UCSD-AML1 (cell line): Measurements from ENCODE around the gene PATJ.
"Not testable (repeated sequence)": the region's sequence is repeated elsewhere in the genome, so short reads cannot be mapped to it uniquely, and the experiment has no call there.

ENCODE experiments used
- DNase-seq: peaks from one replicate; lab custom pipeline; 2025; ENCODE audit not compliant: unreplicated experiment; lab: John Stamatoyannopoulos, UW

Gene PATJ

DNA sequence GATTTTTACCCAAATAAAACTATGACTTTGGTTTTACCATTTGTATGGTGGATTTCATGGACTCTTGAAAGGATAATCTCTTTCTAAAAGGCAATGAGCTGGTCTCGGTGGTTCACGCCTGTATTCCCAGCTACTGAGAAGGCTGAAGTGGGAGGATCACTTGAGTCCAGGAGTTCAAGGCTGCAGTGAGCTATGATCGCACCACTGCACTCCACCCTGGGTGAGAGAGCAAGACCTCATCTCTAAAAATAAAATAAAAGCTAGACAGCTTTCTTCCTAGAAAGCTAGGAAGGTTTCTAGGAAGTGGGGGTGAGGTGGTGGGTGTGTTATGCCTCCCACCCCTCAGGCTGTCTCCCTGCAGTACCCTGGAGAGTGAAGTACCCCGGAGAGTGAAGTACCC is 398.4 kb downstream of the PATJ start:
- no peak for DNase-seq

DNA sequence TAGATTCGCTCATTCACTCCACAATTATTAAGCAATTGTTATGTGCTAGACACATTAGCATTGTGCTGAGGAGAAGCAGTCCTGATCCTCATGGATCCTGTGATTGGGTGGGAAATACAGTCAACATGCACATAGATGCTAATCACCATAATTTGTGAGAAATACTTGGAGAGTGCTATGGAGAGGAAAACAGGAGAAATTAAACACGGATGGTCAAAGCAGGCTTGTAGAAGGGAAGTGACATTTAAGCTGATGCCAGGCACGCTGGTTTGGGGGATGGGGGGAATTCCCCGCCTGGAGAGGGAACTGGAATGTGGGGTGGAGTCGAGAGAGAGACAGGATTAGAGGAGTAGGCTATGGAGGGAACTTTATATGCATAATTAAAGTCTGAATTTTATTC is 400.2 kb downstream of the PATJ start:
- no peak for DNase-seq

DNA sequence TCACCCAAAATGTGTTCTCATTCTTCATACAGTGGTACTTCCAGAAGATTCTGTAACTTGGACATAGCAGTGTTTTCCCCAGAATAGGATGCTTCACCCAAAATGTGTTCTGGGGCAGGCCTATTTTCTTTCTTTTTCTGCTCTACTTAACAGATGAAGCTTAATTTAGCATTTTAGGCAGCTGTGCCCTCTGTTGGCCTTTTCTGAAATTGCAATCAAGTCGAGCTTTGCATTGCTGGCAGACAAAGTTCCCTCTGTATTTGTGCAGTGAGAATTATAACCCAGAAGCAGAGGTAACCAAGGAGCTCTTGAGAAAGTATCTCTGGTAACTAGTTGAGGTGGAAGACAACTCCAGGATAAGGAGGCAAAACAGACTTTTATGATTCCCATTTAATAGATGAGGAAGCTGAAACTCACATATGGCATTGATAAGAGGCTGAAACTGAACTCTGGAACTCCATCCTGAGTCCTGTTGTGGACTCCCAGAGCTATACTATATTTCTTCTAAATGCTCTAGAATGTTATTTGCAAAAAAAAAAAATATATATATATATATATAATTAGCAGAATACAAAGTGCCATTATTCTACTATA is 402.1 kb downstream of the PATJ start:
- no peak for DNase-seq

DNA sequence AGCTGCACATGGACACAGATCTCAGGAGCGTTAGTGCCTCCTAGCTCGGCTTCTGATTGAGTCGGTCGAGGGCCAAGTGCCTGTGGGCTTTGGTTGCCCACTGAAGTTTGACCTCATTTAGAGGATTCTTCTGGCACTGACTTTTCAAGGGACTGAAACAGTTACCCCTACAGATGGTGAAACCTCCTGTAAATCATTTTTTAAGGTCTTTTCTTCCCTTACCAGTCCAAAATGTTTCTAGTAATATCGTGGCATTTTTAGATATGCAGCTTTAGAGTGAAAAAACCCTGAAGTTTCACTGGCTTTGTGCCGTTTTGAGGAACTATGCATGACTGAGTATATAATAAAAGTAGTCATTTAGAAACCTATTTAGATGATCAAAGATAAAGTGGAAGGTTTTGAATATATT is 417.7 kb downstream of the PATJ start:
- DNase-seq = no peak

DNA sequence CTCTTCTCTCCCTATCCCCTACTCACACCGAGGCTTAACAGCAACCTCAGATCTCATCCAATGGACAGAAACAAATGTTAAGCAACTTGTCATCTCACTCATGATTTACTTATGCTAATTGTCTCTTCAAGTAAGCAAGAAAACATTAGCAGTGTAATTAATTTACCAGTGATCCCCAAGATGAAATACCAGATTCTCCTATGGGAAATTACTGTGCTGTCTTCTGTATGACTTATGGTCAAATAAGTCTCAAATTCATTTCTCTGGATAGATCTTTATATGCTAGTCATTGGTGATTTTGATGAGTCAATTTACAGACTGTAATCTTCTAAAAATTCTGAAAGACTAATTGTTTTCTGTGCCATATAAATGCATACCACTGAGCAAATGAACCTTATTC is 419.4 kb downstream of the PATJ start:
- no peak for DNase-seq

DNA sequence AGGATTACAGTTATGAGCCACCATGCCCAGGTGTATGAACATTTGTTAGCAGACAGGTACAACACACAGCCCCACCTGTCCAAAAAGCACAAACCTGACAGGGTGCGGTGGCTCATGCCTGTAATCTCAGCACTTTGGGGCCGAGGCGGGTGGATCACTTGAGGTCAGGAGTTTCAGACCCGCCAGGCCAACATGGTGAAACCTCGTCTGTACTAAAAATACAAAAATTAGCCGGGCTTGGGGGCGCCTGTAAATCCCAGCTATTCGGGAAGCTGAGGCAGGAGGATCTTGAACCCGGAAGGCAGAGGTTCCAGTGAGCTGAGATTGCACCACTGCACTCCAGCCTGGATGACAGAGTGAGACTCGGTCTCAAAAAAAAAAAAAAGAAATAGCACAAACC is 428.1 kb downstream of the PATJ start:
- not testable (repeated sequence) for DNase-seq

DNA sequence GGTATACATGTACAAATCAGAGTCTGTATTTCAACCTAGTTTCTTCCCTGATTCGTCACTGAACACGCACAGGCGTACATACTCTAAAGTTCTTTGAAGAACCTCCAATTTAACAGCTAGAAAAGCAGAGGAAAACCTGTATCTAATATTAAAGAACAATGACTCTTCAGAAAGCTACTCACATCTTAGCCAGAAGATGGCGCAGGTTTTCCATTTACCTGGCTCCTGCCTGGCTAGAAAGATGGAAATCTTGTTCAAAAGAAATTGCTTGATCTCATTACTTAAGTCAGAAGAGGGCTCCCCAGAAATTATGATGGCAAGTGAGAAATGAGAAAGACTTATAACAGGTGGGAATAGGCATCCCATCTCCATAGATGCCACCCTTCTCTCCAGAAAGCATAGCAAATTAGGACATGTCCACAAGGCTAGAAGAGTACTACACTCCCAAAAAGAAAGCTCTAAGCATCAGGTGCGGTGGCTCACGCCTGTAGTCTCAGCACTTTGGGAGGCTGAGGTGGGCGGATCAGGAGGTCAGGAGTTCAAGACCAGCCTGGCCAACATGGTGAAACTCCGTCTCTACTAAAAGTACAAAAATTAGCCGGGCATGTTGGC is 433.4 kb downstream of the PATJ start:
- no peak for DNase-seq

DNA sequence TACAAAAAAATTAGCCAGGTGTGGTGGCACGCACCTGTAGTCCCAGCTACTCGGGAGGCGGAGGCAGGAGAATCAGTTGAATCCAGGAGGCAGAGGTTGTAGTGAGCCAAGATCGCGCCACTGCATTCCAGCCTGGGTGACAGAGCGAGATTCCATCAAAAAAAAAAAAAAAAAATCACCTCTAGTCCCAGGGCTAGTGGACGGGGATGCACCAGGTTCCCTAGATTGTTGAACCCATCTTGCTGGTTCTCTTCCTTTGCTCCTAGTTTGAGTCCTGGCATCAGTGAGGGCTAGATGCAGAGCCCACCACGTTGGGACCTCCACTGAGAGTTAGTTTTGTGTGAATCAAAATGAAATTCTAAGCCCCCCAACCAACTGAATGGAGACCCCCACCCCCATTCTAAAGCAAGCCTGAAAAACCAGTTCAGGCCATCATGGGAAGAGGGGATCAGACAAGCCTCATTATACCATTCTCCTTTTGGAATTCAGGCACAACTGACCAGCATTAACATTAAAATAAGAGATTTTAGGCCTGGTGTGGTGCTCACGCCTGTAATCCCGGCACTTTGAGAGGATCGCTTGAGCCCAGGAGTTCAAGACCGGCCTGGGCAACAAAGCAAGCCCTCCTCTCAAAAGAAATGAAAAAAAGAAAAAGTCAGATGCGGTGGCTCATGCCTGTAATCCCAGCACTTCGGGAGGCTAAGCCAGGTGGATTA is 434.5 kb downstream of the PATJ start:
- no peak for DNase-seq

DNA sequence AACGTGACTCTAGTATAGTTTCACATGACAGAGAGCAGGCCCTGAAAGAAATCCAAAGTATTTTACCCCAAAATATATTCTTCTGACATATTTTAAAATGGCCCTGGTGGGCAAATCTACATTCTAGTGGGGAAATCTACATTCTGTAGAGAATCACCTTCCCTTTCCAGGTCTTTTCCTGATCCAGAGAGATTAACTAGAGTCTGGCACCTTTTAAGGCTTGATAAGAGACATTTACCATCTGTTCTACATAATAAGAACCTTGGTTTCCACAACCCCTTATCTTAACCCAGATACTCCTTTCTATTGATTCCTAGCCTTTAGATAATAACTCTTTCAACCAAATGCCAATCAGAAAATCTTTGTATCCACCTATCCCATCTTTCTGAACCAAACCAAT is 435.3 kb downstream of the PATJ start:
- DNase-seq = no peak

DNA sequence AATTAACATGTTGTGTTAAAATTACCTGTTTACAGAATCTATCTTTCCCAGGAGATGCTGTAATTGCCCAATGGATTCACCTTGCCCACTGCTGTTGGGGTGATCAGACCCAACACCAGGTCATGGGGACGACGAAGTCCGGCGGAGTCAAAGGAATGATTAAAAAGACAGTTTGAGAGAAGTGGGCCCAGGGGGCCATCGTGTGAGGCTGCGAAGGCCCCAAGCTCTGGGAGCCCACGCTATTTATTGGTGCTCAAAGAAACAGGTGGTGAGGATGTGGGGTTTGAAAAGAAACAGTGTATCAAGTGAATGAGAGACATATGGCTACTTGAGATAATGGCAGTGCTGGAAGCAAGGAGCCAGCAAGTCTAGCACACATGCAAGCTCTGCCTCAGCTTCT is 436.1 kb downstream of the PATJ start:
- DNase-seq = no peak

DNA sequence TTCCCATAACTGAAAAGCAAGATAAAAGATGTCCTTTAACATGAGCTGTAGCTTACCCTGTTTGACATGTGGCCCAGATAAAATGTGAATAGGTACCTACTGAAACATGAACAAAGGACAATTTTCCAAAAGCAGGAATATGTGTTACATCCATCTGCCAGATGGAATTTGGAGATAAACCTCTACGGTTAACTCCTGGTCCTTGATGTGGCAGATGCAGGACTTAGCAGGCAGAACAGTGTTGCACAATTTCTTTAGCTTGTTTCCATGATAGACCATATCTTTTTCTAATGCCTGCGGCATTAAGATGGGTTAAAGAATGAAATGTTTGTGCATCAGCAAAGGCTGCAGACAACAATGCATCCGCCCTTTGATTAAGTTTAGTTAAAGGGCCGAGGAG is 437.8 kb downstream of the PATJ start:
- DNase-seq = not testable (repeated sequence)

DNA sequence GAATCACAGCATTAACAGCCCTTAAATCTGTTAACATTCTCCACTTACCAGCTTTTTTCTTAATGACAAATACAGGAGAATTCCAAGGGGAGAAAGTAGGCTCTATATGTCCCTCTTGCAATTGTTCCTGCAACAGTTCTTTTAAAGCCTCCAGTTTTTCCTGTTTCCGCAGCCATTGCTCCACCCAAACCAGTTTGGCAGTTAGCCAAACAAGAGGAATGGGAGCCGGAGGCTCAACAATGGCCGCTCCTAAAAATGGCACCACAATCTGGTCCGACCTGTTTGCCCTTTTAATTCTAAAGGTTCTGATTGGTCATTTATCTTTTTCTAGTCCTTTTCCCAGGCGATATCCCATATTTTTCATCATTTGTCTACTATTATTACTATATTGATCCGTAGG is 438.4 kb downstream of the PATJ start:
- DNase-seq = no peak

DNA sequence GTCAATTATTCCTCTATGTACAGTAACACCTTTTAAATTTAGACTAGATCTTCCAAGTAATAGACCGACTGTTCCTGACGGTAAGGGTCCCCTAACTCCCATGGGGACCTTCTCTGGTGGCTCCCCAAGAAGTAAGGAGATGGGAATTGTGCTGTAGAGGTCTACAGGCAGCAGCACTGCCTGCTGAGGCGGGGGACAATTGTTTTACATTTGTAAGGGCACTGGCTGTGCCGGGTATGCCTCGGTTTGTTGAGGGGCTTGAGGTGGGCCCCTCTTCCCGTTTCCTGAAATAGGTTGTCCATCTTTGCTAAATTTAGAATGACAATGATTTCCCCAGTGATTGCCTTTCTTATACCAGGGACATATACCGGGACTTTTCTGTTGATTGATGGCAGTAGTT is 439.3 kb downstream of the PATJ start:
- no peak for DNase-seq

DNA sequence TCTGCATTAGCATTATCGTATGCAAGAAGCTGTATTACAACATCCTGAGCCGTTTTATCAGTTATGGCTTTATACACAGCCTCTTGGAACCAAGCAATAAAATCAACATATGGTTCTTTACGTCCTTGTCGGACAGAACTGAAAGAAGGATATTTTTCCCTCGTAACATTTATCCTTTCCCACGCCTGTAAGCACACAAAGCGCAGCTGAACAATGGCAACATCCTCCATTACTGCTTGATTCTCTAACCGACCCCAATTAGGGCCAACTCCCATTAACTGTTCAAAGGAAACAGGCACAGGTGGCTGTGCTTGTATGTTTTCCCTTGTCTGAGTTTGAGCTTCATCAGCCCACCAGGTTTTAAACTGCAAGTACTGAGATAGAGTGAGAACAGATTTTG is 439.9 kb downstream of the PATJ start:
- DNase-seq = not testable (repeated sequence)

DNA sequence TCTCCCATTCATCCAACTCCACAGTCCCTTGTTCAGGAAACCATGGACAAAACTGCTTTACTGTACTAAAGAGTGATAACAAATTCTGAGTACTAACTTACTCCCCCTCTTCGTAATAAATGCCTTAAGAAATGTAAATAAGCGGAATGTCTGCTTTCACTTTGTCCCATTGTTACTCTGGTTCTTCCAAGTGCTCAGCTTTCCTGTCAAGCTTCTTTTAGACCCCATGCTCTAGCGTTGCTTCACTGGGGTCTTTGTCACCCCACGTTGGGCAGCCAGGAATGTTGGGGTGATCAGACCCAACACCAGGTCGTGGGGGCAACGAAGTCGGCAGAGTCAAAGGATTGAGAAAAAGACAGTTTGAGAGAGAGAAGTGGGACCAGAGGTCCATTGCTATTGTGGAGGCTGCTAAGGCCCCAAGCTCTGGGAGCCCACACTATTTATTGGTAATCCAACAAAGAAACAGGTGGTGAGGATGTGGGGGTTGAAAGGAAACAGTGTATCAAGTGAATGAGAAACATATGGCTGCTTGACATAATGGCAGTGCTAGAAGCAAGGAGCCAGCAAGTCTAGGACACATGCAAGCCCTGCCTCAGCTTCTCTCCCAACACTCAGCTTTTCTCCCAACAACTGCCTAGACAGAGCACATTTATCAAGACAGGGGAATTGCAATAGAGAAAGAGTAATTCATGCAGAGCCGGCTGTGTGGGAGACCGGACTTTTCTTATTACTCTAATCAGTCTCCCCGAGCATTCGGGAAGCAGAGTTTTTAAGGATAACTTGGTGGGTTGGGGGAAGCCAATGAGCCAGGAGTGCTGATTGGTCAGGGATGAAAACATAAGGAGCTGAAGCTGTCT is 441.1 kb downstream of the PATJ start:
- DNase-seq = not testable (repeated sequence)

DNA sequence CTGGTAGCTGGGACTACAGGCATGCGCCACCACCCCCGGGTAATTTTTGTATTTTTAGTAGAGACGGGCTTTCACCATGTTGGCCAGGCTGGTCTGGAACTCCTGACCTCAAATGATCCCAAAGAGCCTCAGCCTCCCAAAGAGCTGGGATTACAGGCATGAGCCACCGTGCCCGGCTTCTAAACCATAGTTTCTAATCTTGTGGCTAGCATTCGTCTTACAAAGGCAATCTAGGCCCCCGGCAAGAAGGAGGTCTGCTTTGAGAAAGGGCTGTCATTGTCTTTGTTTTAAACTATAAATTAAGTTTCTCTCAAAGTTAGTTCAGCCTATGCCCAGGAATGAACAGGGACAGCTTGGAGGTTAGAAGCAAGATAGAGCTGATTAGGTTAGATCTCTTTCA is 442.1 kb downstream of the PATJ start:
- DNase-seq = no peak

DNA sequence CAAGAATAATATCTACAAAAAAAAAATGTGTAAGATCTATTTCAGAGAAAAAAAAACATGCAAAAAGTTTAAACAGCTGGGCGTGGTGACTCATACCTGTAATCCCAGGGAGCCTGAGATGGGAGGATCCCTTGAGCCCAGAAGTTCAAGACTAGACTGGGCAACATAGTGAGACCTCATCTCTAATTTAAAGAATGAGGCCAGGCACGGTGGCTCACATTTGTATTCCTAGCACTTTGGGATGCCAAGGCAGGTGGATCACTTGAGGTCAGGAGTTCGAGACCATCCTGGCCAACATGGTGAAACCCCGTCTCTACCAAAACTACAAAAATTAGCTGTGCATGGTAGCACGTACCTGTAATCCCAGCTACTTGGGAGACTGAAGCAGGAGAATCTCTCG is 443.0 kb downstream of the PATJ start:
- DNase-seq = not testable (repeated sequence)

DNA sequence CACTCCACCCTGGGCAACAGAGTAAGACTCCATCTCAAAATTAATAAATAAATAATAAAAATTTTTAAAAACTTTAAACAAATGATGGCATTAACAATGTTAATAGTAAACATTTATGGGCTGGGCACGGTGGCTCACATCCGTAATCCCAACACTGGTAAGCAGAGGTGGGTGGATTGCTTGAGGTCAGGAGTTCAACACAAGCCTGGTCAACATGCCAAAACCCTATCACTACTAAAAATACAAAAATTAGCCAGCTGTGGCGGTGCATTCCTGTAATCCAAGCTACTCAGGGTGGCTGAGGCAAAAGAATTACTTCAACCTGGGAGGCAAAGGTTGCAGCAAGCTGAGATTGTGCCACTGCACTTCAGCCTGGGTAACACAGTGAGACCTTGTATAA is 443.4 kb downstream of the PATJ start:
- no peak for DNase-seq

DNA sequence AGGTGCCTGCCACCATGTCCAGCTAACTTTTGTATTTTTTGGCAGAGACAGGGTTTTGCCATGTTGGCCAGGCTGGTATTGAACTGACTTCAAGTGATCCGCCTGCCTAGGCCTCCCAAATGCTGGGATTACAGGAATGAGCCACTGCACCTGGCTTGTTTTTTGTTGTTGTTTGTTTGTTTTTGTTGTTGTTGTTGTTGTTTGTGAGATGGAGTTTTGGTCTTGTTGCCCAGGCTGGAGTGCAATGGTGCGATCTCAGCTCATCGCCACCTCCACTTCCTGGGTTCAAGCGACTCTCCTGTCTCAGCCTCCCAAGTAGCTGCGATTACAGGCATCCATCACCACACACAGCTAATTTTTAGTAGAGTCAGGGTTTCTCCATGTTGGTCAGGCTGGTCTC is 445.3 kb downstream of the PATJ start:
- no peak for DNase-seq

DNA sequence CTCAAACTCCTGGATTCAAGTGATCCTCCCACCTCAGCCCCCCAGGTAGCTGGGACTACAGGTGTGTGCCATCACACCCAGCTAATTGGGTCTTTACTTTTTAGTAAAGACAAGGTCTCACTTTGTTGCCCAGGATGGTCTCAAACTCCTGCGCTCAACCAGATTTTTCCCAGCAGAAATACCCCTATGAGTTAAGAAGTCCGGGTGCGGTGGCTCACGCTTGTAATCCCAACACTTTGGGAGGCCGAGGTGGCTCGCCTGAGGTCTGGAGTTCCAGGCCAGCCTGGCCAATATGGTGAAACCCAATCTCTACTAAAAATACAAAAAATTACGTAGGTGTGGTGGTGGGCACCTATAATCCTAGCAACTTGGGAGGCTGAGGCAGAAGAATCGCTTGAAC is 445.8 kb downstream of the PATJ start:
- DNase-seq = no peak

DNA sequence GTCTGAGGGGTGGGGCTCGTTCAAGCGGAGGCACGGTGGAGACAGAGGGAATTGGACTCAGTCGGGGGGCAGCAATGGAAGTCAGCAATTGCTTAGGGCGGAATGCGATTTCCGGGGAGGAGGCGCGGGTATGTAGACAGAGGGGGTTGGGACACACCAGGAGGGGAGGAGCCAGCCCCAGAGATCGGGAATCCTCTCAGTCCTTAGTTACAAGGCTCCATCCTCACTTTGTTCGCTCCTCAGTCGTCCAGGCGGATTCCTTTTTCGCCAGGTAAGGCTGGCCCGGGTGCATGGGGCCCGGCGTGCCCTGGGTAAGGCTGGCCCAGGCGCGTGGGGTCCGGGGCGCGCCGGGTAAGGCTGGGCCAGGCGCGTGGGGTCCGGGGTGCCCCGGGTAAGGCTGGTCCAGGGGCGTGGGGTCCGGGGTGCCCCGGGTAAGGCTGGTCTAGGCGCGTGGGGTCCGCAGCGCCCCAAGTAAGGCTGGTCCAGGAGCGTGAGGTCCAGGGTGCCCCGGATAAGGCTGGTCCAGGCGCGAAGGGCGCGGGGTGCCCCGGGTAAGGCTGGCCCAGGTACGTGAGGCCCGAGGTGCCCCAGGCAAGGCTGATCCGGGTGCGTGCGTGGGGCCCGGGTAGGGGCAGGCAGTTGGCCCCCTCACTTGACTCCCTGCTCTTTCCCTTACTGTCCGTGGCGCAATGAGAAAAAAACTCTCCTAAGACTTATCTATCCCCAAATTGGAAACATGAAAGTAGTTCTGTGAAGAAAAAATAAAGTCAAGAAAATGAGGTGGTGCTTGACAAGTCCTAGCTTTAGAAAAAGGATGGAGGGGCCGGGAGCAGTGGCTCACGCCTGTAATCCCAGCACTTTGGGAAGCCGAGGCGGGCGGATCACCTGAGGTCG is 452.6 kb downstream of the PATJ start, which contains the start of gene L1TD1:
TSS of gene L1TD1 (plus strand) at position 199 of the 894 bp plus-strand sequence. CDS start 11,780 bp downstream, outside the sequence.
- DNase-seq = no peak
